BLaER1 treated with 17β-estradiol and CSF1 and Interleukin-3, amounts not matched to agents 10 nM and 100 nM (cell line): ENCODE measurements around the gene MEAK7.
A peak's percentile ranks its signal among the peaks of the same experiment; 100 is the strongest.

Source experiments
- H3K27ac ChIP-seq, 11 experiments: shearing (Covaris generic); formaldehyde crosslinking; 2 replicates each; pipeline ENCODE4 v1.8.1; 2022
- H3K27me3 ChIP-seq, 11 experiments: shearing (Covaris generic); formaldehyde crosslinking; 2 replicates each; pipeline ENCODE4 v1.8.1; 2022
- H3K36me3 ChIP-seq, 11 experiments: shearing (Covaris generic); formaldehyde crosslinking; 2 replicates each; pipeline ENCODE4 v1.8.1; 2022
- H3K4me1 ChIP-seq, 10 experiments: shearing (Covaris generic); formaldehyde crosslinking; 2 replicates each; pipeline ENCODE4 v1.8.1; 2022
- H3K4me2 ChIP-seq, 11 experiments: shearing (Covaris generic); formaldehyde crosslinking; 2 replicates each; pipeline ENCODE4 v1.8.1; 2022
- H3K4me3 ChIP-seq, 10 experiments: shearing (Covaris generic); formaldehyde crosslinking; 2 replicates each; pipeline ENCODE4 v1.8.1; 2022
- H3K9ac ChIP-seq, 11 experiments: shearing (Covaris generic); formaldehyde crosslinking; 2 replicates each; pipeline ENCODE4 v1.8.1; 2022
- H3K9me3 ChIP-seq, 11 experiments: shearing (Covaris generic); formaldehyde crosslinking; replicated peaks in 1 of 11; 2 replicates each; pipeline ENCODE4 v1.8.1; 2022
- H4K20me1 ChIP-seq, 11 experiments: shearing (Covaris generic); formaldehyde crosslinking; 2 replicates each; pipeline ENCODE4 v1.8.1; 2022
- Cebpa-rat ChIP-seq, 11 experiments: shearing (Covaris generic); IDR thresholded peaks; 2 replicates each; pipeline ENCODE4 v1.8.1; 2022

MEAK7 gene

GRCh38 chr16:84504420-84505248 is at the start of gene MEAK7:
Gene MEAK7, minus strand, starts transcription at chr16:84504659. Its CDS starts 6,573 bp downstream, at chr16:84498086.
- no peaks in the 10 kb centered on the region for H3K9me3 ChIP-seq
- H3K36me3 ChIP-seq, result peaks cover 0 to 19% (median 4%) of the 10 kb centered on the region in 11 experiments; a peak in 6 of 22 replicates
- H3K4me1 ChIP-seq, result peaks cover 60 to 82% (median 71%) of the 10 kb centered on the region in 10 experiments
- no peak for TF ChIP-seq Cebpa-rat (IDR thresholded peaks at IDR 0.05)
- peak within 1 kb of the TSS; percentile 62 to 83 (median 71) for H3K4me3 ChIP-seq
- peaks cover 0 to 4% (median 0%) of the 10 kb centered on the region in 11 experiments; a peak in 1 of 22 replicates for H4K20me1 ChIP-seq
- no peaks in the 10 kb centered on the region for H3K27me3 ChIP-seq
- H3K4me2 ChIP-seq, result peak within 1 kb of the TSS; percentile 86 to 100 (median 98)
- peak within 1 kb of the TSS; percentile 60 to 96 (median 88); a peak in 21 of 22 replicates for H3K27ac ChIP-seq
- peak within 1 kb of the TSS; percentile 78 to 92 (median 83) for H3K9ac ChIP-seq

GRCh38 chr16:84553873-84554399 is 49.5 kb upstream of the MEAK7 start:
- peak overlapping the region in 4 of 11 experiments; percentile 15 to 50 (median 28); a peak in 7 of 22 replicates for H3K27ac ChIP-seq
- peaks cover 35 to 64% (median 52%) of the 10 kb centered on the region in 10 experiments for H3K4me1 ChIP-seq
- H4K20me1 ChIP-seq, result no peaks in the 10 kb centered on the region
- no peaks in the 10 kb centered on the region for H3K9me3 ChIP-seq
- peak overlapping the region; percentile 31 to 86 (median 81); a peak in 21 of 22 replicates for H3K4me2 ChIP-seq
- H3K9ac ChIP-seq, result peak overlapping the region in 1 of 11 experiments; percentile 14; a peak in 2 of 22 replicates
- no peaks in the 10 kb centered on the region for H3K27me3 ChIP-seq
- TF ChIP-seq Cebpa-rat (IDR thresholded peaks at IDR 0.05), result no peak
- H3K4me3 ChIP-seq, result no peak overlapping the region
- no peaks in the 10 kb centered on the region for H3K36me3 ChIP-seq

- H3K27me3 ChIP-seq, result no peaks in the 10 kb centered on the region
- peaks cover 45 to 78% (median 65%) of the 10 kb centered on the region in 10 experiments for H3K4me1 ChIP-seq
- H4K20me1 ChIP-seq, result no peaks in the 10 kb centered on the region
- H3K27ac ChIP-seq, result peak overlapping the region in 2 of 11 experiments; percentile 34 to 38; a peak in 2 of 22 replicates
- peak overlapping the region in 1 of 11 experiments; percentile 16; a peak in 1 of 22 replicates for H3K9ac ChIP-seq
- peak overlapping the region in 5 of 11 experiments; percentile 58 to 86 (median 75); a peak in 10 of 22 replicates for H3K4me2 ChIP-seq
- H3K9me3 ChIP-seq, result no peaks in the 10 kb centered on the region
- no peak for TF ChIP-seq Cebpa-rat (IDR thresholded peaks at IDR 0.05)
- H3K4me3 ChIP-seq, result no peak overlapping the region
- no peaks in the 10 kb centered on the region for H3K36me3 ChIP-seq
These were observed 47.7 kb upstream of the MEAK7 start for GRCh38 chr16:84552135-84552534.

GRCh38 chr16:84550096-84550495 is 45.6 kb upstream of the MEAK7 start:
- TF ChIP-seq Cebpa-rat (IDR thresholded peaks at IDR 0.05), result no peak
- no peaks in the 10 kb centered on the region for H4K20me1 ChIP-seq
- H3K27me3 ChIP-seq, result peaks cover 0 to under 1% (median 0%) of the 10 kb centered on the region in 11 experiments; a peak in 2 of 22 replicates
- peak overlapping the region in 9 of 11 experiments; percentile 72 to 82 (median 78); a peak in 15 of 22 replicates for H3K27ac ChIP-seq
- H3K36me3 ChIP-seq, result no peaks in the 10 kb centered on the region
- peak overlapping the region; percentile 61 to 85 (median 78); a peak in 21 of 22 replicates for H3K4me2 ChIP-seq
- H3K4me1 ChIP-seq, result peaks cover 48 to 86% (median 78%) of the 10 kb centered on the region in 10 experiments
- H3K9me3 ChIP-seq, result no peaks in the 10 kb centered on the region
- H3K9ac ChIP-seq, result peak overlapping the region in 2 of 11 experiments; percentile 71 to 73; a peak in 2 of 22 replicates
- H3K4me3 ChIP-seq, result no peak overlapping the region

GRCh38 chr16:84548971-84549844 is 44.7 kb upstream of the MEAK7 start:
- peak overlapping the region; percentile 61 to 85 (median 78) for H3K4me2 ChIP-seq
- H3K4me1 ChIP-seq, result peaks cover 54 to 87% (median 80%) of the 10 kb centered on the region in 10 experiments
- H4K20me1 ChIP-seq, result no peaks in the 10 kb centered on the region
- peak overlapping the region in 4 of 10 experiments; percentile 13 to 43 (median 24); a peak in 7 of 20 replicates for H3K4me3 ChIP-seq
- peak overlapping the region in 10 of 11 experiments; percentile 52 to 82 (median 76); a peak in 19 of 22 replicates for H3K27ac ChIP-seq
- no peaks in the 10 kb centered on the region for H3K9me3 ChIP-seq
- peak overlapping the region in 10 of 11 experiments; percentile 20 to 73 (median 68); a peak in 19 of 22 replicates for H3K9ac ChIP-seq
- peaks cover 0 to 6% (median 0%) of the 10 kb centered on the region in 11 experiments; a peak in 3 of 22 replicates for H3K27me3 ChIP-seq
- no peak for TF ChIP-seq Cebpa-rat (IDR thresholded peaks at IDR 0.05)
- H3K36me3 ChIP-seq, result no peaks in the 10 kb centered on the region

GRCh38 chr16:84548508-84548907 is 44.0 kb upstream of the MEAK7 start:
- peak overlapping the region in 10 of 11 experiments; percentile 68 to 85 (median 78); a peak in 19 of 22 replicates for H3K4me2 ChIP-seq
- H3K27me3 ChIP-seq, result peaks cover 0 to 8% (median 0%) of the 10 kb centered on the region in 11 experiments; a peak in 3 of 22 replicates
- no peak for TF ChIP-seq Cebpa-rat (IDR thresholded peaks at IDR 0.05)

GRCh38 chr16:84547546-84548061 is 43.1 kb upstream of the MEAK7 start:
- no peak overlapping the region; a peak in 2 of 22 replicates for H3K9ac ChIP-seq

More at GRCh38 chr16:84548508-84548907, 44.0 kb upstream of the MEAK7 start:
- Histone ChIP-seq H3K36me3 (no peaks in the 10 kb centered on the region), H3K27ac (peak overlapping the region in 9 of 11 experiments; percentile 72 to 82 (median 78); a peak in 18 of 22 replicates), H3K9me3 (no peaks in the 10 kb centered on the region), H3K4me3 (no peak overlapping the region), H3K4me1 (peaks cover 49 to 87% (median 76%) of the 10 kb centered on the region in 10 experiments), H4K20me1 (no peaks in the 10 kb centered on the region), H3K9ac (peak overlapping the region in 7 of 11 experiments; percentile 54 to 72 (median 69); a peak in 10 of 22 replicates)

More at GRCh38 chr16:84547546-84548061, 43.1 kb upstream of the MEAK7 start:
- no peaks in the 10 kb centered on the region for H4K20me1 ChIP-seq
- peaks cover 47 to 78% (median 69%) of the 10 kb centered on the region in 10 experiments for H3K4me1 ChIP-seq
- no peaks in the 10 kb centered on the region for H3K36me3 ChIP-seq
- peak overlapping the region in 1 of 11 experiments; percentile 34; a peak in 1 of 22 replicates for H3K27ac ChIP-seq
- H3K9me3 ChIP-seq, result no peaks in the 10 kb centered on the region
- no peak for TF ChIP-seq Cebpa-rat (IDR thresholded peaks at IDR 0.05)
- H3K27me3 ChIP-seq, result peaks cover 0 to 8% (median 0%) of the 10 kb centered on the region in 11 experiments; a peak in 3 of 22 replicates
- no peak overlapping the region for H3K4me3 ChIP-seq
- peak overlapping the region; percentile 3 to 74 (median 55); a peak in 18 of 22 replicates for H3K4me2 ChIP-seq
